ENCODE results near the gene TBCK.

GRCh38 chr4:106038012-106038411 is 278.0 kb downstream of the TBCK start:
- TF ChIP-seq CTCF (IDR thresholded peaks at IDR 0.05 in 2 of 3, conservative IDR thresholded peaks at IDR 0.05 in 1 of 3; ENCODE audit: borderline replicate concordance in 1 of 3, insufficient read depth in 1 of 3, low read depth in 2 of 3, low read length in 2 of 3) (no peak), TCF7L2 (IDR thresholded peaks at IDR 0.05; ENCODE audit: borderline replicate concordance, extremely low read depth, insufficient read depth, insufficient read length) (no peak), POLR2A (IDR thresholded peaks at IDR 0.05; ENCODE audit: borderline replicate concordance, extremely low read depth, insufficient read depth, insufficient read length) (no peak), SP1 (IDR thresholded peaks at IDR 0.05; ENCODE audit: low read depth) (no peak), ELF1 (IDR thresholded peaks at IDR 0.05; ENCODE audit: borderline replicate concordance, low read depth) (no peak), SIN3A (IDR thresholded peaks at IDR 0.05; ENCODE audit: low read depth) (no peak), EZH2 (IDR thresholded peaks at IDR 0.05) (no peak), EZH2phosphoT487 (IDR thresholded peaks at IDR 0.05; ENCODE audit: borderline replicate concordance) (no peak)
